ENCODE data around the gene TACC2. TPM values are rescaled to one million over a fixed set of nuclear protein-coding genes. Genes with fewer than 3 reads are reported as not detected.

Gene TACC2
- total and polyA plus RNA-seq, 2 donors (not counting 1 experiment from before 2014, with no cell fraction given), result not detected

GRCh38 chr10:122082616-122083477, 93.9 kb downstream of the TACC2 start:
- Histone ChIP-seq H3K79me2 (ENCODE audit: control insufficient read depth, insufficient read depth, low read length) (no peaks in the 10 kb centered on the region), H3K4me1 (ENCODE audit: control insufficient read depth in 2 of 2, insufficient read depth in 2 of 2, low read length in 2 of 2) (no peaks in the 10 kb centered on the region), H3K9ac (ENCODE audit: low read length) (no peak overlapping the region), H3K4me3 (ENCODE audit: control extremely low read depth in 1 of 5, extremely low read depth in 1 of 5, insufficient read depth in 1 of 5, low read depth in 2 of 5, low read length in 4 of 5) (no peak overlapping the region), H3K27ac (ENCODE audit: low read length in 2 of 2) (no peak overlapping the region), H2AFZ (ENCODE audit: insufficient read depth, low read depth, low read length, poor library complexity, severe bottlenecking) (no peak overlapping the region), H3K4me2 (replicated peaks; ENCODE audit: low read depth, low read length, poor library complexity, severe bottlenecking) (no peak overlapping the region), H3K9me3 (ENCODE audit: control extremely low read depth in 1 of 3, control insufficient read depth in 2 of 3, insufficient read depth in 1 of 3, low read length in 2 of 3) (no peaks in the 10 kb centered on the region), H3K27me3 (replicated peaks in 1 of 4; ENCODE audit: control extremely low read depth in 1 of 4, control insufficient read depth in 3 of 4, insufficient read depth in 4 of 4, low read length in 3 of 4) (no peaks in the 10 kb centered on the region), H4K20me1 (ENCODE audit: control insufficient read depth, insufficient read depth, low read length, poor library complexity, severe bottlenecking) (no peaks in the 10 kb centered on the region), H3K36me3 (replicated peaks in 1 of 2; ENCODE audit: control extremely low read depth in 1 of 2, control insufficient read depth in 1 of 2, extremely low read depth in 1 of 2, insufficient read depth in 2 of 2, low read length in 1 of 2) (no peaks in the 10 kb centered on the region)
- ATAC-seq (ENCODE audit: low read depth) (no peak), DNase-seq (no peak)
- ChIA-PET CTCF (no interaction called here), POLR2A (no interaction called here)
- TF ChIP-seq EZH2 (IDR thresholded peaks at IDR 0.05; ENCODE audit: borderline replicate concordance, insufficient read depth, low read depth, low read length, poor library complexity, severe bottlenecking) (no peak), CTCF (IDR thresholded peaks at IDR 0.05) (no peak)
- Mint-ChIP-seq H3K27me3 (no peaks in the 10 kb centered on the region), H3K4me3 (no peak overlapping the region), H3K9me3 (ENCODE audit: insufficient read depth) (no peaks in the 10 kb centered on the region), H3K27ac (no peak overlapping the region), H3K4me1 (no peaks in the 10 kb centered on the region)
- WGBS (ENCODE audit: insufficient coverage), result 88% methylated on average over 15 of the region's 21 CpGs
- intact Hi-C loops (cut with micrococcal nuclease), result no loop called here

- Mint-ChIP-seq H3K4me1 (no peaks in the 10 kb centered on the region), H3K27ac (no peak overlapping the region), H3K9me3 (ENCODE audit: insufficient read depth) (no peaks in the 10 kb centered on the region), H3K27me3 (no peaks in the 10 kb centered on the region), H3K4me3 (no peak overlapping the region)
- Histone ChIP-seq H3K79me2 (ENCODE audit: control insufficient read depth, insufficient read depth, low read length) (no peaks in the 10 kb centered on the region), H3K4me2 (replicated peaks; ENCODE audit: low read depth, low read length, poor library complexity, severe bottlenecking) (no peak overlapping the region), H3K9ac (ENCODE audit: low read length) (no peak overlapping the region), H3K9me3 (ENCODE audit: control extremely low read depth in 1 of 3, control insufficient read depth in 2 of 3, insufficient read depth in 1 of 3, low read length in 2 of 3) (no peaks in the 10 kb centered on the region), H3K36me3 (replicated peaks in 1 of 2; ENCODE audit: control extremely low read depth in 1 of 2, control insufficient read depth in 1 of 2, extremely low read depth in 1 of 2, insufficient read depth in 2 of 2, low read length in 1 of 2) (no peaks in the 10 kb centered on the region), H3K27me3 (replicated peaks in 1 of 4; ENCODE audit: control extremely low read depth in 1 of 4, control insufficient read depth in 3 of 4, insufficient read depth in 4 of 4, low read length in 3 of 4) (no peaks in the 10 kb centered on the region), H3K4me1 (ENCODE audit: control insufficient read depth in 2 of 2, insufficient read depth in 2 of 2, low read length in 2 of 2) (no peaks in the 10 kb centered on the region), H4K20me1 (ENCODE audit: control insufficient read depth, insufficient read depth, low read length, poor library complexity, severe bottlenecking) (no peaks in the 10 kb centered on the region), H2AFZ (ENCODE audit: insufficient read depth, low read depth, low read length, poor library complexity, severe bottlenecking) (no peak overlapping the region), H3K27ac (ENCODE audit: low read length in 2 of 2) (no peak overlapping the region), H3K4me3 (ENCODE audit: control extremely low read depth in 1 of 5, extremely low read depth in 1 of 5, insufficient read depth in 1 of 5, low read depth in 2 of 5, low read length in 4 of 5) (no peak overlapping the region)
- POLR2A ChIA-PET, result no interaction called here
- no peak for TF ChIP-seq CTCF (IDR thresholded peaks at IDR 0.05)
- CTCF ChIA-PET, result no interaction called here
- ATAC-seq (ENCODE audit: low read depth) (no peak), DNase-seq (no peak)
- intact Hi-C loops (cut with micrococcal nuclease), result no loop called here
- WGBS (ENCODE audit: insufficient coverage), result 95% methylated on average over 8 of the region's 9 CpGs
Measured at GRCh38 chr10:122083478-122084025, 94.6 kb downstream of the TACC2 start.

All from B cell (primary cell).